Measurements from ENCODE around the gene WNT1. TPM values are rescaled to one million over a fixed set of nuclear protein-coding genes. Genes with fewer than 3 reads are reported as not detected.

Gene WNT1
- total and polyA plus RNA-seq, 9 of the 15 experiments (the other 6 are each of a cell fraction or from before 2014, with no cell fraction given) = not detected

DNA sequence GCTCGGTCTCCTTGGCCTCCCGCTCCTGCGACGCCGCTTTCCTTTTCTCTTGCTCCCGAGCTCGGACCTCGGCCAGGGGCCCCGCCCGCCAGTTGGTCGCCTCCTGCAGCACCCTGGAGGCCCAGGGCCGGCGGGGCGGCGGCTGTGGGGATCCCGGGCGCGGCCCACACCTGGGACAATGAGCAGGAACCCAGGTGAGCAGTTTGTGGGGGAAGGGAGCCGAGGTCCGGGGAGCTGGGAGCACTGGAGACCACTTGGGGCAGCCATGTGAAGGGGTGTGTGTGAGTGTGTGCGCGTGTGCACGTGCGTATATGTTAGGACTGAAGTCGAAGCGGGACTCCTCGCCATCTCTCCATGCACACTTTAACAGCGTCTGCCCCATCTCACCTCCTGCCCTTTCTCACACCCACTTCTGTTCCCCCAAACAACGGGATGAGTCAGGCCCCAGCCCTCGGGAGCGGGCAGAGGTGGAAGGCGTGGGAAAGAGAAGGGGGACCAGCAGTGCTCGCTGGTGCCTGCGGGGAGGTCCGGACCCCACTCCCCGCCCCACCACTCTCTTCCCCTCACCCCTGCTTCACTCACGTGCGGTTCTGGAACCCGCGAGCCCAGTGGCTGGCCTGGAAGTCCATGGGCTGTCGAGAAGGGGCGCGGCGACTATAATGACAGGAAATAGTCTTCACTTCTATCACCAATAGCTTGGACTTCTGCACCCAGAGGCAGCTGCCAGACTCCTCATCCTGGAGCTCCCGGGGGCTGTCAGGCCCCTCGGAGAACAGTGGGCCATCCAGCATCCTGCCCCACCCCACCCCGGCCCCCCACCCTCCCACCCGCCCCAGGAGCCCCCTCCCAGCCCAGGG is 20.6 kb downstream of the WNT1 start (continued):
- TF ChIP-seq MXD1 (CRISPR knock-in tag; IDR thresholded peaks at IDR 0.05; ENCODE audit: borderline replicate concordance, poor library complexity, severe bottlenecking) (no peak), DNMT1 (IDR thresholded peaks at IDR 0.05) (no peak), KAT2B (IDR thresholded peaks at IDR 0.05; ENCODE audit: low read depth, low read length) (no peak), EP300 (IDR thresholded peaks at IDR 0.05; ENCODE audit: low read length) (no peak), HDAC1 (IDR thresholded peaks at IDR 0.05) (0 out of 4 replicates have a peak, but pooled peaks of 1 of the 2 experiments have one; percentile 26), BRD9 (IDR thresholded peaks at IDR 0.05; ENCODE audit: low read depth, partially characterized antibody) (no peak), JUN (IDR thresholded peaks at IDR 0.05; ENCODE audit: borderline replicate concordance, low read depth, low read length) (no peak), JUN (CRISPR knock-in tag; IDR thresholded peaks at IDR 0.05; ENCODE audit: borderline replicate concordance) (no peak), ZNF398 (CRISPR knock-in tag; IDR thresholded peaks at IDR 0.05) (no peak)
- TF ChIP-seq, protein P1, sequence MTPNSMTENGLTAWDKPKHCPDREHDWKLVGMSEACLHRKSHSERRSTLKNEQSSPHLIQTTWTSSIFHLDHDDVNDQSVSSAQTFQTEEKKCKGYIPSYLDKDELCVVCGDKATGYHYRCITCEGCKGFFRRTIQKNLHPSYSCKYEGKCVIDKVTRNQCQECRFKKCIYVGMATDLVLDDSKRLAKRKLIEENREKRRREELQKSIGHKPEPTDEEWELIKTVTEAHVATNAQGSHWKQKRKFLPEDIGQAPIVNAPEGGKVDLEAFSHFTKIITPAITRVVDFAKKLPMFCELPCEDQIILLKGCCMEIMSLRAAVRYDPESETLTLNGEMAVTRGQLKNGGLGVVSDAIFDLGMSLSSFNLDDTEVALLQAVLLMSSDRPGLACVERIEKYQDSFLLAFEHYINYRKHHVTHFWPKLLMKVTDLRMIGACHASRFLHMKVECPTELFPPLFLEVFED (CRISPR knock-in tag; conservative IDR thresholded peaks at IDR 0.05) = no peak
- TF ChIP-seq, protein P2, sequence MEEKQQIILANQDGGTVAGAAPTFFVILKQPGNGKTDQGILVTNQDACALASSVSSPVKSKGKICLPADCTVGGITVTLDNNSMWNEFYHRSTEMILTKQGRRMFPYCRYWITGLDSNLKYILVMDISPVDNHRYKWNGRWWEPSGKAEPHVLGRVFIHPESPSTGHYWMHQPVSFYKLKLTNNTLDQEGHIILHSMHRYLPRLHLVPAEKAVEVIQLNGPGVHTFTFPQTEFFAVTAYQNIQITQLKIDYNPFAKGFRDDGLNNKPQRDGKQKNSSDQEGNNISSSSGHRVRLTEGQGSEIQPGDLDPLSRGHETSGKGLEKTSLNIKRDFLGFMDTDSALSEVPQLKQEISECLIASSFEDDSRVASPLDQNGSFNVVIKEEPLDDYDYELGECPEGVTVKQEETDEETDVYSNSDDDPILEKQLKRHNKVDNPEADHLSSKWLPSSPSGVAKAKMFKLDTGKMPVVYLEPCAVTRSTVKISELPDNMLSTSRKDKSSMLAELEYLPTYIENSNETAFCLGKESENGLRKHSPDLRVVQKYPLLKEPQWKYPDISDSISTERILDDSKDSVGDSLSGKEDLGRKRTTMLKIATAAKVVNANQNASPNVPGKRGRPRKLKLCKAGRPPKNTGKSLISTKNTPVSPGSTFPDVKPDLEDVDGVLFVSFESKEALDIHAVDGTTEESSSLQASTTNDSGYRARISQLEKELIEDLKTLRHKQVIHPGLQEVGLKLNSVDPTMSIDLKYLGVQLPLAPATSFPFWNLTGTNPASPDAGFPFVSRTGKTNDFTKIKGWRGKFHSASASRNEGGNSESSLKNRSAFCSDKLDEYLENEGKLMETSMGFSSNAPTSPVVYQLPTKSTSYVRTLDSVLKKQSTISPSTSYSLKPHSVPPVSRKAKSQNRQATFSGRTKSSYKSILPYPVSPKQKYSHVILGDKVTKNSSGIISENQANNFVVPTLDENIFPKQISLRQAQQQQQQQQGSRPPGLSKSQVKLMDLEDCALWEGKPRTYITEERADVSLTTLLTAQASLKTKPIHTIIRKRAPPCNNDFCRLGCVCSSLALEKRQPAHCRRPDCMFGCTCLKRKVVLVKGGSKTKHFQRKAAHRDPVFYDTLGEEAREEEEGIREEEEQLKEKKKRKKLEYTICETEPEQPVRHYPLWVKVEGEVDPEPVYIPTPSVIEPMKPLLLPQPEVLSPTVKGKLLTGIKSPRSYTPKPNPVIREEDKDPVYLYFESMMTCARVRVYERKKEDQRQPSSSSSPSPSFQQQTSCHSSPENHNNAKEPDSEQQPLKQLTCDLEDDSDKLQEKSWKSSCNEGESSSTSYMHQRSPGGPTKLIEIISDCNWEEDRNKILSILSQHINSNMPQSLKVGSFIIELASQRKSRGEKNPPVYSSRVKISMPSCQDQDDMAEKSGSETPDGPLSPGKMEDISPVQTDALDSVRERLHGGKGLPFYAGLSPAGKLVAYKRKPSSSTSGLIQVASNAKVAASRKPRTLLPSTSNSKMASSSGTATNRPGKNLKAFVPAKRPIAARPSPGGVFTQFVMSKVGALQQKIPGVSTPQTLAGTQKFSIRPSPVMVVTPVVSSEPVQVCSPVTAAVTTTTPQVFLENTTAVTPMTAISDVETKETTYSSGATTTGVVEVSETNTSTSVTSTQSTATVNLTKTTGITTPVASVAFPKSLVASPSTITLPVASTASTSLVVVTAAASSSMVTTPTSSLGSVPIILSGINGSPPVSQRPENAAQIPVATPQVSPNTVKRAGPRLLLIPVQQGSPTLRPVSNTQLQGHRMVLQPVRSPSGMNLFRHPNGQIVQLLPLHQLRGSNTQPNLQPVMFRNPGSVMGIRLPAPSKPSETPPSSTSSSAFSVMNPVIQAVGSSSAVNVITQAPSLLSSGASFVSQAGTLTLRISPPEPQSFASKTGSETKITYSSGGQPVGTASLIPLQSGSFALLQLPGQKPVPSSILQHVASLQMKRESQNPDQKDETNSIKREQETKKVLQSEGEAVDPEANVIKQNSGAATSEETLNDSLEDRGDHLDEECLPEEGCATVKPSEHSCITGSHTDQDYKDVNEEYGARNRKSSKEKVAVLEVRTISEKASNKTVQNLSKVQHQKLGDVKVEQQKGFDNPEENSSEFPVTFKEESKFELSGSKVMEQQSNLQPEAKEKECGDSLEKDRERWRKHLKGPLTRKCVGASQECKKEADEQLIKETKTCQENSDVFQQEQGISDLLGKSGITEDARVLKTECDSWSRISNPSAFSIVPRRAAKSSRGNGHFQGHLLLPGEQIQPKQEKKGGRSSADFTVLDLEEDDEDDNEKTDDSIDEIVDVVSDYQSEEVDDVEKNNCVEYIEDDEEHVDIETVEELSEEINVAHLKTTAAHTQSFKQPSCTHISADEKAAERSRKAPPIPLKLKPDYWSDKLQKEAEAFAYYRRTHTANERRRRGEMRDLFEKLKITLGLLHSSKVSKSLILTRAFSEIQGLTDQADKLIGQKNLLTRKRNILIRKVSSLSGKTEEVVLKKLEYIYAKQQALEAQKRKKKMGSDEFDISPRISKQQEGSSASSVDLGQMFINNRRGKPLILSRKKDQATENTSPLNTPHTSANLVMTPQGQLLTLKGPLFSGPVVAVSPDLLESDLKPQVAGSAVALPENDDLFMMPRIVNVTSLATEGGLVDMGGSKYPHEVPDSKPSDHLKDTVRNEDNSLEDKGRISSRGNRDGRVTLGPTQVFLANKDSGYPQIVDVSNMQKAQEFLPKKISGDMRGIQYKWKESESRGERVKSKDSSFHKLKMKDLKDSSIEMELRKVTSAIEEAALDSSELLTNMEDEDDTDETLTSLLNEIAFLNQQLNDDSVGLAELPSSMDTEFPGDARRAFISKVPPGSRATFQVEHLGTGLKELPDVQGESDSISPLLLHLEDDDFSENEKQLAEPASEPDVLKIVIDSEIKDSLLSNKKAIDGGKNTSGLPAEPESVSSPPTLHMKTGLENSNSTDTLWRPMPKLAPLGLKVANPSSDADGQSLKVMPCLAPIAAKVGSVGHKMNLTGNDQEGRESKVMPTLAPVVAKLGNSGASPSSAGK (IDR thresholded peaks at IDR 0.05) = peak; percentile 93

All from K562 (cell line).